GM23338 (cell line): ENCODE results near the gene DCST2.

Experiments
- EZH2 ChIP-seq: fragments of 200-600 bp; sonication (generic); IDR thresholded peaks from one replicate; pipeline ENCODE4 v1.8.0; 2017; ENCODE audit warnings: antibody characterized with exemption, mild to moderate bottlenecking, low read depth; ENCODE audit not compliant: unreplicated experiment
- EZH2phosphoT487 ChIP-seq: fragments of 200-600 bp; sonication (generic); IDR thresholded peaks from one replicate; pipeline ENCODE4 v1.8.1; 2018; ENCODE audit warnings: antibody characterized with exemption; ENCODE audit not compliant: unreplicated experiment
- JUNB ChIP-seq: IDR thresholded peaks from one replicate; pipeline ENCODE4 v1.6.1; 2016; ENCODE audit warnings: antibody characterized with exemption; ENCODE audit not compliant: unreplicated experiment
- POLR2AphosphoS5 ChIP-seq: IDR thresholded peaks from 2 replicates; pipeline ENCODE4 v1.6.1; 2016; ENCODE audit warnings: antibody characterized with exemption, low read depth
- TF ChIP-seq, protein P1 (sequence below), 2 experiments: fragments of 200-600 bp in 1 of 2; sonication (generic) in 1 of 2; conservative IDR thresholded peaks; 2 replicates each; pipeline versions ENCODE4 v1.5.1 to v1.6.1; 2016 to 2017; ENCODE audit warnings: antibody characterized with exemption in 2 of 2, low read depth in 2 of 2, mild to moderate bottlenecking in 2 of 2, moderate library complexity in 1 of 2

DNA sequence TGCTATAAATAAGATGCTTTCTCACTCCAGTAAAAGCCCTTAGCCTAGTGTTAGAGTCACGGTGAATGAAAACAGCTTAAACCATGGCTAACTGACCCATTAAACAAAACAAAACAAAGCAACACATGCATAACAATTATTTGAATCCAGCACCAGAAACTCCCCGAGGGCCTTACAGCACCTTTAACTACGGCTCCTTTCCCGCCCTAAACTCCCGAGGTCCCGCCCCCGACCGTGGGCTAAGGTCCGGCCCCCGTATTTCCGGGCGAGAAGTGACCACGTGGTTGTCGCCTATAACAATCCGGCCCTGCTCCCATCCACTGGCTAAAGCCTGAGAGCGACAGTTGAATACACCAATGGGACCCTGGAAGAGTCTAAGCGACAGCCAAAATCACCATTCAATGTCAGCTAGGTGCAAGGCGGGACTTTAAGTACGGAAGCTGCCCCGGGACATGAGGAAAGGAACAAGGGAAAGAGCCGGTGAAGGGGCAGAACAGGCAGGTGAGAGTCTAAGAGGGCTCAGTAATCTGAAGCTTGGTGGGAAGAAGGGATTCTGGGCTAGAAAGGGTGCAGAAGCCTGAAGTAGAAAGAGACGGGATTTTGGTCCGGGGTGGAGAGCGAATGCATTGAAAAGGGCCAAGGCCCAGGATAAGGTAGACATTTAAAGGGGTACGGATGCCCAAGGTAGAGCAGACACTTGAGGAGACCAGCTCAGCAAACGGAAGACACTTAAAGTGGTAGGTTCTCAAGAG lies 50.5 kb downstream of the DCST2 start, which contains the start of gene FLAD1:
- peak; percentile 80 for TF ChIP-seq POLR2AphosphoS5
- no peak for TF ChIP-seq EZH2phosphoT487
- TF ChIP-seq, protein P1, sequence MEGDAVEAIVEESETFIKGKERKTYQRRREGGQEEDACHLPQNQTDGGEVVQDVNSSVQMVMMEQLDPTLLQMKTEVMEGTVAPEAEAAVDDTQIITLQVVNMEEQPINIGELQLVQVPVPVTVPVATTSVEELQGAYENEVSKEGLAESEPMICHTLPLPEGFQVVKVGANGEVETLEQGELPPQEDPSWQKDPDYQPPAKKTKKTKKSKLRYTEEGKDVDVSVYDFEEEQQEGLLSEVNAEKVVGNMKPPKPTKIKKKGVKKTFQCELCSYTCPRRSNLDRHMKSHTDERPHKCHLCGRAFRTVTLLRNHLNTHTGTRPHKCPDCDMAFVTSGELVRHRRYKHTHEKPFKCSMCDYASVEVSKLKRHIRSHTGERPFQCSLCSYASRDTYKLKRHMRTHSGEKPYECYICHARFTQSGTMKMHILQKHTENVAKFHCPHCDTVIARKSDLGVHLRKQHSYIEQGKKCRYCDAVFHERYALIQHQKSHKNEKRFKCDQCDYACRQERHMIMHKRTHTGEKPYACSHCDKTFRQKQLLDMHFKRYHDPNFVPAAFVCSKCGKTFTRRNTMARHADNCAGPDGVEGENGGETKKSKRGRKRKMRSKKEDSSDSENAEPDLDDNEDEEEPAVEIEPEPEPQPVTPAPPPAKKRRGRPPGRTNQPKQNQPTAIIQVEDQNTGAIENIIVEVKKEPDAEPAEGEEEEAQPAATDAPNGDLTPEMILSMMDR (conservative IDR thresholded peaks at IDR 0.05; ENCODE audit: low read depth in 2 of 2): no peak
- no peak for TF ChIP-seq JUNB
- TF ChIP-seq EZH2: no peak
